B cell (primary cell): ENCODE measurements around the gene DDR1. TPM values are rescaled to one million over a fixed set of nuclear protein-coding genes. Genes with fewer than 3 reads are reported as not detected.
"Not testable (repeated sequence)": the region's sequence is repeated elsewhere in the genome, so short reads cannot be mapped to it uniquely, and the experiment has no call there.

ENCODE experiments used
- ATAC-seq: fragments of 200-7000 bp; cut with Tn5 transposase; one replicate; pipeline ENCODE4 v1.10.0; 2021; ENCODE audit warnings: low read depth, mild to moderate bottlenecking, moderate number of reproducible peaks, moderate library complexity
- CTCF ChIA-PET: fragments of 350-600 bp; sonication (Branson Sonifier 250); formaldehyde crosslinking; loops from one replicate; lab custom pipeline; 2021; ENCODE audit warnings: antibody characterized with exemption, inconsistent platforms; lab: Charles Lee
- POLR2A ChIA-PET: fragments of 350-600 bp; sonication (Branson Sonifier 250); formaldehyde crosslinking; loops from one replicate; lab custom pipeline; 2021; ENCODE audit warnings: antibody characterized with exemption; lab: Charles Lee
- DNase-seq: peaks from one replicate; pipeline ENCODE4 v3.0.0; 2013
- H2AFZ ChIP-seq: 2 replicates; pipeline ENCODE4 v1.6.1; 2012; ENCODE audit warnings: mild to moderate bottlenecking, low read depth, low read length; ENCODE audit not compliant: insufficient read depth, poor library complexity, severe bottlenecking
- H3K27ac ChIP-seq, 2 donors: 1 replicate in 1 of 2; 2 replicates in 1 of 2; pipeline ENCODE4 v1.5.1; 2012 to 2013; ENCODE audit warnings: low read length in 2 of 2, mild to moderate bottlenecking in 2 of 2, moderate library complexity in 1 of 2
- H3K27me3 ChIP-seq, 4 experiments: fragments of 200-600 bp in 1 of 4; sonication (generic) in 1 of 4; replicated peaks in 1 of 4; 1 replicate in 2 of 4; 2 replicates in 2 of 4; pipeline versions ENCODE4 v1.6.1 to v1.7.0; 2013 to 2016; ENCODE audit warnings: low read length in 3 of 4, mild to moderate bottlenecking in 2 of 4, mixed read lengths in 1 of 4, moderate library complexity in 1 of 4; ENCODE audit not compliant: insufficient read depth in 4 of 4, control insufficient read depth in 3 of 4; ENCODE audit errors: control extremely low read depth in 1 of 4
- H3K36me3 ChIP-seq, 2 experiments: replicated peaks in 1 of 2; 1 replicate in 1 of 2; 2 replicates in 1 of 2; pipeline versions ENCODE4 v1.6.1 to v1.7.1; 2013; ENCODE audit warnings: low read length in 1 of 2; ENCODE audit not compliant: insufficient read depth in 2 of 2, control insufficient read depth in 1 of 2; ENCODE audit errors: control extremely low read depth in 1 of 2, extremely low read depth in 1 of 2
- H3K4me1 ChIP-seq, 2 donors: fragments of 200-600 bp in 1 of 2; sonication (generic) in 1 of 2; 1 replicate in 1 of 2; 2 replicates in 1 of 2; pipeline versions ENCODE4 v1.5.1 to v1.6.1; 2013 to 2017; ENCODE audit warnings: low read length in 2 of 2; ENCODE audit not compliant: control insufficient read depth in 2 of 2, insufficient read depth in 2 of 2
- H3K4me2 ChIP-seq: replicated peaks from 2 replicates; pipeline ENCODE3; 2012; ENCODE audit warnings: mild to moderate bottlenecking, low read depth, low read length; ENCODE audit not compliant: poor library complexity, severe bottlenecking
- H3K4me3 ChIP-seq, 5 experiments: fragments of 200-600 bp in 1 of 5; sonication (generic) in 1 of 5; 1 replicate in 3 of 5; 2 replicates in 2 of 5; pipeline versions ENCODE4 v1.5.1 to v1.7.0; 2011 to 2016; ENCODE audit warnings: low read length in 4 of 5, mild to moderate bottlenecking in 4 of 5, low read depth in 2 of 5, control low read depth in 1 of 5, moderate library complexity in 1 of 5; ENCODE audit not compliant: insufficient read depth in 1 of 5; ENCODE audit errors: control extremely low read depth in 1 of 5, extremely low read depth in 1 of 5
- H3K79me2 ChIP-seq: fragments of 200-600 bp; sonication (generic); one replicate; pipeline ENCODE4 v1.6.0; 2016; ENCODE audit warnings: low read length; ENCODE audit not compliant: control insufficient read depth, insufficient read depth
- H3K9ac ChIP-seq: fragments of 200-600 bp; sonication (generic); 2 replicates; pipeline ENCODE4 v1.6.1; 2017; ENCODE audit warnings: mild to moderate bottlenecking, low read length, moderate library complexity
- H3K9me3 ChIP-seq, 3 donors: one replicate each; pipeline versions ENCODE4 v1.6.1 to v1.7.1; 2013; ENCODE audit warnings: low read length in 2 of 3; ENCODE audit not compliant: control insufficient read depth in 2 of 3, insufficient read depth in 1 of 3; ENCODE audit errors: control extremely low read depth in 1 of 3
- H4K20me1 ChIP-seq: 2 replicates; pipeline ENCODE4 v1.6.0; 2012; ENCODE audit warnings: mild to moderate bottlenecking, low read length; ENCODE audit not compliant: insufficient read depth, control insufficient read depth, poor library complexity, severe bottlenecking
- H3K27ac Mint-ChIP-seq: one replicate; pipeline ENCODE4 v1.8.0; 2021; ENCODE audit warnings: mixed read lengths
- H3K27me3 Mint-ChIP-seq: one replicate; pipeline ENCODE4 v1.8.0; 2021; ENCODE audit warnings: mixed read lengths
- H3K4me1 Mint-ChIP-seq: one replicate; pipeline ENCODE4 v1.8.0; 2021; ENCODE audit warnings: mixed read lengths
- H3K4me3 Mint-ChIP-seq: one replicate; pipeline ENCODE4 v1.8.0; 2021; ENCODE audit warnings: mixed read lengths
- H3K9me3 Mint-ChIP-seq: one replicate; pipeline ENCODE4 v1.8.0; 2022; ENCODE audit warnings: mixed read lengths; ENCODE audit not compliant: insufficient read depth
- CTCF ChIP-seq: fragments of 200-600 bp; IDR thresholded peaks from one replicate; pipeline ENCODE4 v1.8.0; 2022; ENCODE audit warnings: antibody characterized with exemption, mild to moderate bottlenecking
- EZH2 ChIP-seq: IDR thresholded peaks from 2 replicates; pipeline ENCODE4 v1.6.1; 2012; ENCODE audit warnings: borderline replicate concordance, low read depth, mild to moderate bottlenecking, moderate library complexity, low read length; ENCODE audit not compliant: insufficient read depth, poor library complexity, severe bottlenecking
- WGBS: methylation state at CpG from one replicate; pipeline ENCODE4 v1.1.5; 2013; ENCODE audit warnings: missing lambda C conversion rate; ENCODE audit not compliant: insufficient coverage; 5-methylcytosine and 5-hydroxymethylcytosine counted together
- intact Hi-C: fragments of 100-400 bp; cut with micrococcal nuclease; formaldehyde crosslinking; loops from one replicate; pipeline ENCODE4 v1.10.0; 2022
- polyA plus RNA-seq: library from polyadenylated mRNA; depleted of rRNA; stranded (reverse); fragments of >200 nt; gene quantifications from 2 replicates; pipeline ENCODE4 v1.2.3, GENCODE V29; 2012
- total RNA-seq, 2 donors: library from RNA; stranded (reverse); fragments of 120-200 nt in 1 of 2; gene quantifications; 1 replicate in 1 of 2; 2 replicates in 1 of 2; pipeline versions ENCODE4 v1.2.3 to v1.2.4, GENCODE V29; 2013 to 2022

The DDR1 gene
- total and polyA plus RNA-seq, 2 donors (not counting 1 experiment from before 2014, with no cell fraction given): 28.8 to 61.7 TPM

- no peak overlapping the region for H3K4me3 ChIP-seq
- Mint-ChIP-seq H3K4me3 (no peak overlapping the region), H3K4me1 (peaks cover 17% of the 10 kb centered on the region), H3K27me3 (no peaks in the 10 kb centered on the region), H3K9me3 (no peaks in the 10 kb centered on the region), H3K27ac (no peak overlapping the region)
- peaks cover 7 to 15% of the 10 kb centered on the region in 2 donors for H3K4me1 ChIP-seq
- no peaks in the 10 kb centered on the region for H4K20me1 ChIP-seq
- no peak overlapping the region for H3K27ac ChIP-seq
- intact Hi-C loops: no loop called here
- no peaks in the 10 kb centered on the region for H3K79me2 ChIP-seq
- WGBS: 83% methylated on average over 1 of the region's 8 CpGs
- H3K36me3 ChIP-seq: peaks cover 2 to 70% of the 10 kb centered on the region in 2 experiments
- H3K27me3 ChIP-seq: no peaks in the 10 kb centered on the region
- no peak for ATAC-seq
- no peak for TF ChIP-seq CTCF
- no peak for TF ChIP-seq EZH2
- no peak overlapping the region for H3K9ac ChIP-seq
- no peak for DNase-seq
- CTCF ChIA-PET: interaction anchor here (0.9 to 2.9 kb wide), 3 partner anchors 151 to 169 kb away, joined by 3 to 12 read pairs (median 8); no protein-coding TSS in a partner anchor
- POLR2A ChIA-PET: interaction anchor here (0.5 kb wide), 1 partner anchor 225 kb away, joined by 3 read pairs; no protein-coding TSS in a partner anchor
- no peak overlapping the region for H3K4me2 ChIP-seq
- H3K9me3 ChIP-seq: no peaks in the 10 kb centered on the region
- no peak overlapping the region for H2AFZ ChIP-seq
Measured at GRCh38 chr6:30918670-30919069, 34.4 kb downstream of the DDR1 start.

- POLR2A ChIA-PET: no interaction called here
- no peak overlapping the region for H3K4me3 Mint-ChIP-seq
- no peak overlapping the region for H2AFZ ChIP-seq
- no peaks in the 10 kb centered on the region for H3K27me3 Mint-ChIP-seq
- intact Hi-C loops: no loop called here
- no peak overlapping the region for H3K4me2 ChIP-seq
- H3K4me1 ChIP-seq: no peaks in the 10 kb centered on the region
- WGBS: 87% methylated on average over 5 of the region's 7 CpGs
- peaks cover 4 to 72% of the 10 kb centered on the region in 2 experiments for H3K36me3 ChIP-seq
- H3K27ac ChIP-seq: no peak overlapping the region
- no peaks in the 10 kb centered on the region for H3K9me3 ChIP-seq
- H3K9ac ChIP-seq: no peak overlapping the region
- H3K4me1 Mint-ChIP-seq: no peaks in the 10 kb centered on the region
- no peaks in the 10 kb centered on the region for H4K20me1 ChIP-seq
- CTCF ChIA-PET: interaction anchor here (0.6 kb wide), 1 partner anchor 129 kb away, joined by 3 read pairs; no protein-coding TSS in a partner anchor
- no peaks in the 10 kb centered on the region for H3K79me2 ChIP-seq
- no peaks in the 10 kb centered on the region for H3K27me3 ChIP-seq
- ATAC-seq (no peak), DNase-seq (no peak)
- TF ChIP-seq CTCF (no peak), EZH2 (no peak)
- H3K27ac Mint-ChIP-seq: no peak overlapping the region
- no peaks in the 10 kb centered on the region for H3K9me3 Mint-ChIP-seq
- H3K4me3 ChIP-seq: no peak overlapping the region
Measured at GRCh38 chr6:30922447-30922852, 38.1 kb downstream of the DDR1 start.

GRCh38 chr6:30924040-30924627 lies 39.8 kb downstream of the DDR1 start:
- H3K4me3 ChIP-seq, H3K27me3 ChIP-seq, H3K9ac ChIP-seq, H3K9me3 ChIP-seq, H3K79me2 ChIP-seq, H3K27ac Mint-ChIP-seq, H3K9me3 Mint-ChIP-seq, CTCF ChIA-PET, ATAC-seq, DNase-seq, H3K4me1 Mint-ChIP-seq, intact Hi-C loops, H3K4me1 ChIP-seq, H2AFZ ChIP-seq, H3K4me3 Mint-ChIP-seq, H3K27ac ChIP-seq, POLR2A ChIA-PET, H3K27me3 Mint-ChIP-seq, H3K4me2 ChIP-seq, H4K20me1 ChIP-seq: not testable (repeated sequence)
- 97% methylated on average over 8 of the region's 9 CpGs for WGBS
- H3K36me3 ChIP-seq: peaks cover 4 to 61% of the 10 kb centered on the region in 2 experiments
